ENCODE measurements around the gene DENND5A.

DNA sequence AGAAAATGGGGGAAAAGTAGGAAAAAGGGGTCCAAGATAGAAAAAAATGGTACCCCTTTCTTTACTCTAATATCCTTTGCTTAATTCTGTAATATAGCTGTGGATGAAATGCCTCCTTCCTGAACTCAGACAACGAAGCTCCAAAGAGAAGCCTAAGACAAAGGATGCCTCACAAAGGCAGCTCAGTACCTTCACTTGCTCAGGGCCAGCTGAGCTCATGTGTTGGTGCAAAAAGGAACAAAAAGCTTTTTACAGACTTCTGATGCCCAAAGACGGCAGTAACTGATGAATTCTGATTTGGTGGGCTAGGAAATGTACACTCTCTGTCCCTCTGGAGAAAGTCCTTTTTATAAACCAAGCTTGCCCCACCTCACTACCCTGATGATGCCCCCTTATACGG, 77.5 kb downstream of the DENND5A start:
- TF ChIP-seq CTCF (IDR thresholded peaks at IDR 0.05), result no peak
- TF ChIP-seq POLR2AphosphoS5 (IDR thresholded peaks at IDR 0.05), result no peak
- no peak for TF ChIP-seq POLR2A (IDR thresholded peaks at IDR 0.05)
